ENCODE results near the gene KIF4B. TPM values are rescaled to one million over a fixed set of nuclear protein-coding genes. Genes with fewer than 3 reads are reported as not detected.

Gene KIF4B
- total and polyA plus RNA-seq, 10 donors = 0.06 to 0.26 (median 0.16) TPM; not detected in 6

- 64 to 87% (median 85%) methylated on average over 3 of the region's 3 CpGs for WGBS, 5 donors
- H3K4me3 ChIP-seq = no peak overlapping the region
- H3K9me3 ChIP-seq = peaks cover 0 to 4% (median 0%) of the 10 kb centered on the region in 8 donors
- no peaks in the 10 kb centered on the region for H3K4me1 ChIP-seq
- DNase-seq = no peak
- H3K36me3 ChIP-seq = no peaks in the 10 kb centered on the region
- TF ChIP-seq CTCF (IDR thresholded peaks at IDR 0.05 in 8 of 11, conservative IDR thresholded peaks at IDR 0.05 in 3 of 11) = no peak
- no peak for TF ChIP-seq POLR2AphosphoS5 (IDR thresholded peaks at IDR 0.05)
- no peak for TF ChIP-seq POLR2A (IDR thresholded peaks at IDR 0.05)
- intact Hi-C loops (cut with DNase I; ENCODE audit: low total_unique reads) = no loop called here
- peaks cover 0 to 9% (median 0%) of the 10 kb centered on the region in 7 donors for H3K27me3 ChIP-seq (replicated peaks in 1 of 7)
- H3K27ac ChIP-seq = no peak overlapping the region
Observed at GRCh38 chr5:155008669-155009068, 4.9 kb upstream of the KIF4B start.

- DNase-seq = no peak
- H3K4me3 ChIP-seq = no peak overlapping the region
- 87 to 94% (median 92%) methylated on average over 3 of the region's 3 CpGs for WGBS, 5 donors
- no peak overlapping the region for H3K27ac ChIP-seq
- no peaks in the 10 kb centered on the region for H3K4me1 ChIP-seq
- peaks cover 0 to 16% (median 0%) of the 10 kb centered on the region in 7 donors for H3K27me3 ChIP-seq (replicated peaks in 1 of 7)
- intact Hi-C loops (cut with DNase I; ENCODE audit: low total_unique reads) = no loop called here
- no peak for TF ChIP-seq POLR2AphosphoS5 (IDR thresholded peaks at IDR 0.05)
- TF ChIP-seq POLR2A (IDR thresholded peaks at IDR 0.05) = no peak
- TF ChIP-seq CTCF (IDR thresholded peaks at IDR 0.05 in 8 of 11, conservative IDR thresholded peaks at IDR 0.05 in 3 of 11) = no peak
- peaks cover 0 to 4% (median 0%) of the 10 kb centered on the region in 8 donors for H3K9me3 ChIP-seq
- no peaks in the 10 kb centered on the region for H3K36me3 ChIP-seq
Observed at GRCh38 chr5:155010881-155011280, 2.7 kb upstream of the KIF4B start.

GRCh38 chr5:155015239-155015638 is 1.7 kb downstream of the KIF4B start:
- intact Hi-C loops (cut with DNase I; ENCODE audit: low total_unique reads) = no loop called here

DNA sequence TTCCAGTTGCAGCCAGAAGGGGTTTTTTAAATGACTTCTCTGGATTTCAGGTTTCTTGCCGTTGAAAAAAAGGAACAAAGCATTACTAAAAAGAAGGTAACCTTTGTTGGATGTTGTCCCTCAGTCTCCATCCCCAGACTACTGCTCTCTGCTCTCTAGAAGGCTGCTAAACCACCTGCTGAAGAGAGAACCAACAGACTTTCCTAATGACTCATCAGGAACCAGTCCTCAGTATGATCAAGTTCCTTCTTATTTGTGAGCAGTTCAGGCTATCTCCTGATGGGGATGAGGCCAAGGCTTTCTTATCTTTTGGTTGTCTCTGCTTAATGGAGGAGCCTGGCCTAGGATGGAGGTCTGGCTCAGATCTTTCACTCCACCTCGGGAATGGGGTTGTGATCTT is 4.1 kb downstream of the KIF4B start:
- no peak for TF ChIP-seq CTCF (IDR thresholded peaks at IDR 0.05 in 8 of 11, conservative IDR thresholded peaks at IDR 0.05 in 3 of 11)
- TF ChIP-seq POLR2AphosphoS5 (IDR thresholded peaks at IDR 0.05) = no peak
- no peak for TF ChIP-seq POLR2A (IDR thresholded peaks at IDR 0.05)
- 58 to 67% (median 61%) methylated on average over 2 of the region's 2 CpGs for WGBS, 5 donors
- Histone ChIP-seq H3K4me3 (no peak overlapping the region), H3K36me3 (no peaks in the 10 kb centered on the region), H3K9me3 (no peaks in the 10 kb centered on the region), H3K27me3 (replicated peaks in 1 of 7) (peaks cover 0 to 19% (median 0%) of the 10 kb centered on the region in 7 donors), H3K4me1 (no peaks in the 10 kb centered on the region), H3K27ac (no peak overlapping the region)
- intact Hi-C loops (cut with DNase I; ENCODE audit: low total_unique reads) = no loop called here
- no peak for DNase-seq

More at GRCh38 chr5:155015239-155015638, 1.7 kb downstream of the KIF4B start:
- no peaks in the 10 kb centered on the region for H3K36me3 ChIP-seq
- H3K27me3 ChIP-seq (replicated peaks in 1 of 7) = peaks cover 0 to 19% (median 0%) of the 10 kb centered on the region in 7 donors
- WGBS, 5 donors = 69 to 76% (median 74%) methylated on average over 6 of the region's 6 CpGs
- H3K27ac ChIP-seq = no peak overlapping the region
- TF ChIP-seq POLR2A (IDR thresholded peaks at IDR 0.05) (no peak), CTCF (IDR thresholded peaks at IDR 0.05 in 8 of 11, conservative IDR thresholded peaks at IDR 0.05 in 3 of 11) (no peak), POLR2AphosphoS5 (IDR thresholded peaks at IDR 0.05) (no peak)
- DNase-seq = no peak
- no peaks in the 10 kb centered on the region for H3K4me1 ChIP-seq
- no peaks in the 10 kb centered on the region for H3K9me3 ChIP-seq
- no peak overlapping the region for H3K4me3 ChIP-seq

Measured in spleen (tissue), 11 donors.